Central memory CD8-positive, alpha-beta T cell (primary cell): Measurements from ENCODE around the gene ZNF778.
"Not testable (repeated sequence)": the region's sequence is repeated elsewhere in the genome, so short reads cannot be mapped to it uniquely, and the experiment has no call there.

Experiments
- ATAC-seq: fragments of 150-1000 bp; cut with Tn5 transposase; replicated peaks from 2 replicates; pipeline ENCODE4 v1.10.0; 2022; ENCODE audit warnings: mild to moderate bottlenecking, moderate FRiP score, moderate number of reproducible peaks; ENCODE audit not compliant: poor library complexity, severe bottlenecking; ENCODE audit errors: extremely low read depth
- DNase-seq, 2 donors: peaks; one replicate each; pipeline ENCODE4 v3.0.0; 2021; ENCODE audit warnings: low spot score in 2 of 2
- H3K27ac Mint-ChIP-seq: one replicate; pipeline ENCODE4 v1.8.0; 2022; ENCODE audit warnings: low read depth, mild to moderate bottlenecking, moderate library complexity, mixed read lengths
- H3K27me3 Mint-ChIP-seq: one replicate; pipeline ENCODE4 v1.8.0; 2022; ENCODE audit warnings: mixed read lengths
- H3K36me3 Mint-ChIP-seq: one replicate; pipeline ENCODE4 v1.8.0; 2022; ENCODE audit warnings: mild to moderate bottlenecking, moderate library complexity, mixed read lengths; ENCODE audit not compliant: insufficient read depth
- H3K4me1 Mint-ChIP-seq: one replicate; pipeline ENCODE4 v1.8.0; 2022; ENCODE audit warnings: mixed read lengths
- H3K4me3 Mint-ChIP-seq: one replicate; pipeline ENCODE4 v1.8.0; 2022; ENCODE audit warnings: mild to moderate bottlenecking, moderate library complexity, mixed read lengths
- H3K9me3 Mint-ChIP-seq: one replicate; pipeline ENCODE4 v1.8.0; 2022; ENCODE audit warnings: mixed read lengths

Gene ZNF778

GRCh38 chr16:89246903-89247733 lies 29.6 kb downstream of the ZNF778 start:
- H3K36me3 Mint-ChIP-seq, result peaks cover 4% of the 10 kb centered on the region
- ATAC-seq (peak; percentile 78), DNase-seq (peak; percentile 86 to 94)
- H3K27ac Mint-ChIP-seq, result no peak overlapping the region
- peaks cover 15% of the 10 kb centered on the region for H3K9me3 Mint-ChIP-seq
- H3K4me1 Mint-ChIP-seq, result no peaks in the 10 kb centered on the region
- H3K27me3 Mint-ChIP-seq, result no peaks in the 10 kb centered on the region
- H3K4me3 Mint-ChIP-seq, result peak overlapping the region; percentile 55

GRCh38 chr16:89247734-89248075 lies 30.2 kb downstream of the ZNF778 start:
- H3K36me3 Mint-ChIP-seq, DNase-seq, H3K27me3 Mint-ChIP-seq, H3K4me1 Mint-ChIP-seq, H3K27ac Mint-ChIP-seq: not testable (repeated sequence)
- Mint-ChIP-seq H3K9me3 (peaks cover 15% of the 10 kb centered on the region), H3K4me3 (peak overlapping the region; percentile 55)
- peak; percentile 64 for ATAC-seq

GRCh38 chr16:89248196-89248982 lies 30.9 kb downstream of the ZNF778 start:
- DNase-seq (no peak), ATAC-seq (no peak)
- Mint-ChIP-seq H3K4me3 (peak overlapping the region; percentile 55), H3K4me1 (no peaks in the 10 kb centered on the region), H3K27ac (no peak overlapping the region), H3K27me3 (no peaks in the 10 kb centered on the region), H3K36me3 (peaks cover 4% of the 10 kb centered on the region), H3K9me3 (peaks cover 15% of the 10 kb centered on the region)

- Mint-ChIP-seq H3K9me3 (peaks cover 15% of the 10 kb centered on the region), H3K4me3 (no peak overlapping the region), H3K27me3 (peaks cover 30% of the 10 kb centered on the region), H3K4me1 (peaks cover 16% of the 10 kb centered on the region), H3K27ac (no peak overlapping the region), H3K36me3 (peaks cover 5% of the 10 kb centered on the region)
- no peak for ATAC-seq
- no peak for DNase-seq
Observed at GRCh38 chr16:89253548-89254287, 36.2 kb downstream of the ZNF778 start.

- H3K9me3 Mint-ChIP-seq, result peaks cover 3% of the 10 kb centered on the region
- H3K27me3 Mint-ChIP-seq, result peaks cover 30% of the 10 kb centered on the region
- peaks cover 21% of the 10 kb centered on the region for H3K4me1 Mint-ChIP-seq
- peak overlapping the region; percentile 60 for H3K4me3 Mint-ChIP-seq
- peaks cover 5% of the 10 kb centered on the region for H3K36me3 Mint-ChIP-seq
- peak overlapping the region; percentile 38 for H3K27ac Mint-ChIP-seq
- peak; percentile 50 to 54 for DNase-seq
- ATAC-seq, result peak; percentile 86
Observed at GRCh38 chr16:89256651-89257254, 39.2 kb downstream of the ZNF778 start.

DNA sequence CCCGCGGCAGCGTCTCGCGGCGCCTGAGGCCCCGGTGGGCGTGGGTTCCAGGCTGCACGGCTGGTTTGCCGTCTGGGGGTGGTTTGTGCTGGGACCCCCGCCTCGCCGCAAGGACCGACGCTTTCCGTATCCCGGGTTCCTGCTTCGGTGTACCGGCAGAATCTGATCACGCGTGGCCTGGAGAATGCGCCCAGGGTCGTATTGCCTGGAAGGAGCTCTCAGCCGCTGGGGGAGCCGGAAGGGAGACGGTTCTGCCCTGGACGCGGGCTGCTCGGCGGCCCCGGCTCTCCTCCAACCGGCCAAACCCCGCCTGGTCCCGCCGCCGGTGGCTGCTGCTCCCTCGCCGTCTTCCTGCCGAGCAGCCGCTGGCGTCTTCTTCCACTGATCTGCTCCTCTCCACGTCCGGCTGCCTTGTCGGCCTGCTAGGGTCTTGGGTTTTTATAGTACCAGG lies 39.8 kb downstream of the ZNF778 start:
- Mint-ChIP-seq H3K4me1 (peaks cover 23% of the 10 kb centered on the region), H3K4me3 (peak overlapping the region; percentile 60), H3K27me3 (peaks cover 30% of the 10 kb centered on the region), H3K9me3 (no peaks in the 10 kb centered on the region), H3K36me3 (peaks cover 5% of the 10 kb centered on the region), H3K27ac (peak overlapping the region; percentile 9)
- DNase-seq, result no peak
- peak; percentile 26 for ATAC-seq

DNA sequence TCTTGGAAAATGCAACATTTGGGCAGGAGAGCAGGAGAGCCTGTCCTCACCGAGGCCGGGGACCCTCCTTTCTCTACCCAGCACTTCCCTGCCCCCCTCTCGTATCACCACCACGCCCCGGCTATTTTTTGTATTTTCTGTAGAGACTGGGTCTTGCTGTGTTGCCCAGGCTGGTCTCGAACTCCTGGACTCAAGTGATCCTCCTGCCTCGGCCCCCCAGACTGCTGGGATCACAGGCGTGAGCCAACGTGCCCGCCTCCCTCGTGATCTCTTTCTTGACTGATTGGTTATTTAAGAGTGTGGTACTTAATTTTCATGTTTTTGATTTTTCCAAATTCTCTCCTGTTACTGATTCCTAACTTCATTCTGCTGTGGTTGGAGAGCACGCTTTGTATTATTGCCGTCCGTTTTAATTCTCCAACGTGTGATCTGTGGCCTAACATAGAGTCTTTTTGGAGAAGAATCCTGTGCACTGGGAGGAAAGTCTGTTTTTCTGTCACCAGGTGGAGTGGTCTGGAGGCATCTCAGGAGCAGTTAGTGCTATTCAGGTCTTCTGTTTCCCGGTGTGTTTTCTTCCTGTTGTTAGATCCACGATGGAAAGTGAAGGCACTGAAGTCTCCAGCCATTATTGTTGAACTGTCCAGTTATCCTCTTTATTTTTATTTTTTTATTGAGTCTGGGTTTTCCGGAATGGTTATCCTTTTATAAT lies 40.4 kb downstream of the ZNF778 start:
- ATAC-seq (no peak), DNase-seq (no peak)
- peaks cover 23% of the 10 kb centered on the region for H3K4me1 Mint-ChIP-seq
- H3K27ac Mint-ChIP-seq, result peak overlapping the region; percentile 9
- peaks cover 7% of the 10 kb centered on the region for H3K36me3 Mint-ChIP-seq
- peak overlapping the region; percentile 60 for H3K4me3 Mint-ChIP-seq
- H3K9me3 Mint-ChIP-seq, result no peaks in the 10 kb centered on the region
- H3K27me3 Mint-ChIP-seq, result peaks cover 30% of the 10 kb centered on the region

- Mint-ChIP-seq H3K27me3 (peaks cover 30% of the 10 kb centered on the region), H3K4me1 (peaks cover 28% of the 10 kb centered on the region)
- H3K9me3 Mint-ChIP-seq, ATAC-seq, H3K36me3 Mint-ChIP-seq, DNase-seq, H3K27ac Mint-ChIP-seq, H3K4me3 Mint-ChIP-seq: not testable (repeated sequence)
Observed at GRCh38 chr16:89259901-89260300, 42.4 kb downstream of the ZNF778 start.

DNA sequence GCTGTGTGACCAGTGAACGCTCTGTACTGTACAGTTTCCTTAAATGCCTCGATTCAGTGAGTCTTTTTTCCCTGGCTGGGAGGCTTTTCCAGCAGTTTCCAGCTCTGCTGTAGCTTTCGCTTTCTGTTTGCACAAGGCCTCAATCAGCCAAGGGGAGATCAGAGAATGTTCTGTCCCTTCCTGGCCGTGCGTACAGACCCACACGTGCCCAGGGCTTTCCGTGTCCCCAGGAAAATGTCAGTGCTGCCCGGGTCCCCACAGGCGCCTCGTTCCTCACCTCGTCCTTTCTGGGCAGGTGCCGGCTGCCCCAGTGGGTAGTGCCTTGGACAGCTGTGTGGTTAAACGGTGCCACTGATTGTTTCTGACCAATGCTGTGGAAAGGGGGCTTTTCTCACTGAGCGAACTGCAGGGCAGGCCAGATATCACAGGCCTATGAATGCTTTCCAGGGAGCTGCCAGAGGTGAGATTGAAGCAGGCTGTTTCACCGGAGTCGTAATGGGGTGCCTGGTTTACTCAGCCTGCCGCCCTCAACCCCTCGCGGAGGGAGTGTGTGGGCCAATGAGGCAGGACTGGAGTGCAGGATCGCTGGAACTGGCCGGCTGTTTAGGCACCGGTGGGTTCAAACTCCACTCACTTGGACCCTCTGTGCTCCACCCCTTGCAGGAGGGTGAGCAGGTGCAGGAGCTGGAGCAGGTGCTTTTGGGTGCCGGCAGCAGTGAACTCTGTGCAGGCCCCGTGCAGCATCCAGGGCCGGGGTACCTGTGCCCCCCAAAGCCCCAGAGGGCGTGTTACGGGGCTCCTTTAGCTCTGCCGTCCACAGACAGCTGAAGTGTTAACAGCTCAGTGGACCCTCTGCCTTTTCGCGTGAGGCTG lies 44.4 kb downstream of the ZNF778 start:
- DNase-seq (no peak), ATAC-seq (no peak)
- Mint-ChIP-seq H3K27me3 (peaks cover 16% of the 10 kb centered on the region), H3K9me3 (no peaks in the 10 kb centered on the region), H3K27ac (no peak overlapping the region), H3K36me3 (peaks cover 10% of the 10 kb centered on the region), H3K4me3 (no peak overlapping the region), H3K4me1 (peaks cover 23% of the 10 kb centered on the region)

DNA sequence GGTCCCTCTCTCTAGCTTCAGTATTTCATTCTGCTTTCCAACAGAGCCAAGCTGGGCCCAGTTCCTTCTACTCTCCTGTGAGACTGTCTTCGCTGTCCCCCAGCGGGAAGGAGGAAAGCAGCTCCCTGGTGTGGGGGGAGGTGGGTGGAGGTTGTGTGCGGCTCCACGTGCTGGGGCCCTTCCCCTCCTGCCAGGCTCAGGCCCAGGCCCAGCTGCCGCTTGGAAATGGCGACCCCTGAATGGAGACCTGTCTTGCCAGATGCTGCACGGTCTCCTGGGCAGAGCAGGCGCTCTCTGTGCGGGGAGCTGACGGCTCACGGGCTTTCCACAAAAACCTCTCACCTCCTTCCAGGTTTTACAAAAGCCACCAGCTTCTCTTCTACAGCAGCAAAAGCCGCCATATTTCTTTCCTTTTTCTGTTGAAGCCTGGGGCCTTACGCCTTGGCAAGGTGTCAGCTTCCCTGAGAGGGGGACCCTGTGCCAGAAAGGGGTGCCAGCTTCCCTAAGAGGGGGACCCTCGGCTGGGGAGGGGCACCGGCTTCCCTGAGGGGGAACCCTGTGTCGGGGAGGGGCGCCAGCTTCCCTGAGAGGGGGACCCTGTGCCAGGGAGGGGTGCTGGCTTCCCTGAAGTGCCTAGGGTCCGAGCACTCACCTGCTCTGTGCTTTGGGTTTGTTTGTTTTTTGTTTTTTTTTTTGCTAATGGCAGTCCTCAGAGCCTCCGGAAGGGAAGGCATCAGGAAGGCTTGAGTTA lies 47.5 kb downstream of the ZNF778 start:
- peak overlapping the region; percentile 25 for H3K27ac Mint-ChIP-seq
- no peak for DNase-seq
- no peak for ATAC-seq
- no peaks in the 10 kb centered on the region for H3K9me3 Mint-ChIP-seq
- peaks cover 12% of the 10 kb centered on the region for H3K4me1 Mint-ChIP-seq
- peaks cover 29% of the 10 kb centered on the region for H3K36me3 Mint-ChIP-seq
- no peak overlapping the region for H3K4me3 Mint-ChIP-seq
- H3K27me3 Mint-ChIP-seq, result no peaks in the 10 kb centered on the region
